HG03097 (cell line): Measurements from ENCODE around the gene LAMC1.
"Not testable (repeated sequence)": the region's sequence is repeated elsewhere in the genome, so short reads cannot be mapped to it uniquely, and the experiment has no call there.

Experiments used
- ATAC-seq: cut with Tn5 transposase; IDR thresholded peaks from one replicate; pipeline ENCODE4 v1.9.1; 2021; ENCODE audit not compliant: unreplicated experiment, low FRiP score

The LAMC1 gene

GRCh38 chr1:183142171-183142570 lies 119.0 kb downstream of the LAMC1 start:
- no peak for ATAC-seq

- no peak for ATAC-seq
These were observed 120.5 kb downstream of the LAMC1 start for GRCh38 chr1:183143576-183144315.

- no peak for ATAC-seq
These were observed 121.5 kb downstream of the LAMC1 start for GRCh38 chr1:183144752-183145151.

GRCh38 chr1:183147735-183148134 lies 124.5 kb downstream of the LAMC1 start:
- ATAC-seq = no peak

- no peak for ATAC-seq
These were observed 125.4 kb downstream of the LAMC1 start for GRCh38 chr1:183148599-183148998.

GRCh38 chr1:183149273-183149672 lies 126.1 kb downstream of the LAMC1 start:
- ATAC-seq = no peak

- ATAC-seq = not testable (repeated sequence)
These were observed 126.8 kb downstream of the LAMC1 start for GRCh38 chr1:183150032-183150431.

- no peak for ATAC-seq
These were observed 127.2 kb downstream of the LAMC1 start for GRCh38 chr1:183150445-183150844.

GRCh38 chr1:183152180-183152579 lies 129.0 kb downstream of the LAMC1 start:
- ATAC-seq = no peak

GRCh38 chr1:183155939-183156338 lies 132.7 kb downstream of the LAMC1 start:
- ATAC-seq = no peak

- ATAC-seq = no peak
These were observed 136.7 kb downstream of the LAMC1 start for GRCh38 chr1:183159960-183160359.

GRCh38 chr1:183161391-183161790 lies 138.2 kb downstream of the LAMC1 start:
- ATAC-seq = no peak

- ATAC-seq = no peak
These were observed 140.1 kb downstream of the LAMC1 start for GRCh38 chr1:183163316-183163715.

GRCh38 chr1:183164340-183164739 lies 141.1 kb downstream of the LAMC1 start:
- ATAC-seq = no peak

GRCh38 chr1:183164963-183165362 lies 141.7 kb downstream of the LAMC1 start:
- ATAC-seq = no peak

GRCh38 chr1:183165456-183165855 lies 142.2 kb downstream of the LAMC1 start:
- ATAC-seq = no peak

GRCh38 chr1:183166454-183166853 lies 143.2 kb downstream of the LAMC1 start:
- ATAC-seq = no peak

GRCh38 chr1:183167676-183168075 lies 144.5 kb downstream of the LAMC1 start:
- ATAC-seq = no peak

- no peak for ATAC-seq
These were observed 145.1 kb downstream of the LAMC1 start for GRCh38 chr1:183168308-183168707.

- no peak for ATAC-seq
These were observed 150.6 kb downstream of the LAMC1 start for GRCh38 chr1:183173828-183174227.

- no peak for ATAC-seq
These were observed 152.4 kb downstream of the LAMC1 start for GRCh38 chr1:183175631-183176030.

GRCh38 chr1:183178545-183178944 lies 155.3 kb downstream of the LAMC1 start:
- ATAC-seq = no peak

- no peak for ATAC-seq
These were observed 155.8 kb downstream of the LAMC1 start for GRCh38 chr1:183179033-183179432.
